Measurements from ENCODE around the gene ARHGAP44.
"Not testable (repeated sequence)": the region's sequence is repeated elsewhere in the genome, so short reads cannot be mapped to it uniquely, and the experiment has no call there.

ARHGAP44 gene

DNA sequence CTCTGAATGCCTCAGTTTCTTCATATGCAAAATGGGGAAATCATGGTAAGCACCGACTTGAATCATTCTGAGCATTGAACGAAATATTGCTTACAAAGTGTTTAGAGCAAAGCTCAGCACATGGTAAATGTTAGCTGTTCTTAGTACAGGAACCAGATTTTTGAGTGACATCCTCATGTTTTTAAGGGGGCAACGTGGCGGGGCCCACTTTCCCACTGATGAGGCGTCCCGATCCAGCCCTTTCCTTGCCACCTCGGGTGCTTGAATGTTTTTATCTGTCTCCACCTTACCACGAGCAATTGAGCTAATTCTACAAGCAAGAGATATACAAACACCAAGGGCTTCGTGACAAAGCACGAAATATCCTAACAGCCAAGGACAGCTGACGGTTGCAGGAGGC is 178.7 kb downstream of the ARHGAP44 start:
- DNase-seq: no peak

DNA sequence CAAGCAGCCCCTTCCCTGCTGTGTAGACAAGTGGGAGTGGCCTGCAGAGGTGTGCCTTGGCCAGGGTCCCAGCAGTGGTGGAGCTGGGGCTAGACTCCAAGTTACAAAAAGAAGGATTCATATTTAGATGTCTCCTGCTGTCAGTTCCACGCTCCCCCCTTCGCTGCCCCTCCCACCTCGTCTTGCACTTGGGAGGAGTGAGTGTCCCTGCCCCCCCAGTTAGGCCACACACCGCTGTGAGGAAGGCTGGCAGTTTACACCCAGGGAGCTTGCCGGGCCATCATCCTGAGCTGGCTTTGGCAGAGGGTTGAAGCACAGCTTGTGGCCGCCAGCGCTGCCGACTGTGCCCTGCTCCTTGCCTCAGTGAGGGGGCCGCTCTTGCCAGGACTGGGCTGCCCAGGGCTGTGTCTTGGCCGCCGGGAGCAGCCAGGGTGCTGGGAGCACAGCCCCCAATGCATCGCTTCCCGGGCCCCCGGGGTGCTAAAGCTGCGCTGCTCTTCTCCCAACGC is 184.3 kb downstream of the ARHGAP44 start:
- DNase-seq: no peak

DNA sequence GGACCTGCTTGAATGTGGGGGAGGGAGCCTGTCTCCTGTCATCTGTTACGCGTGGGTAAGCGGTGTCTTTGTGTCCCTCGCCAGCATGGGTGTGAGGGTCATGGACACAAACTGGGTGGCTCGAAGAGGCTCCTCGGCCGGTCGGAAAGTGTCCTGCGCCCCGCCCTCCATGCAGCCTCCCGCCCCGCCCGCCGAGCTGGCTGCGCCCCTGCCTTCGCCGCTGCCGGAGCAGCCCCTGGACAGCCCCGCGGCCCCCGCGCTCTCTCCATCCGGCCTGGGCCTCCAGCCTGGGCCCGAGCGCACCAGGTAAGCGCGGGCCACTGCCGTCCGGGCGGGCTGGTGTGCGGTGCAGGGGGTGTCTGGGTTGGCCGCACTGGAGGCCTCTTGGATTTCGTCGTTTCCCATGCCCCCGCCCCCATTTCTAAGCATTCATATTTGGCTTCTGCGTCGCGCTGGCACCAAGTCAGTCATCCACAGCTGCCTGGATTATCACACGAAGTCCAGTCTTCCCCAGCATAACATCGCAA is 184.8 kb downstream of the ARHGAP44 start:
- DNase-seq: no peak

DNA sequence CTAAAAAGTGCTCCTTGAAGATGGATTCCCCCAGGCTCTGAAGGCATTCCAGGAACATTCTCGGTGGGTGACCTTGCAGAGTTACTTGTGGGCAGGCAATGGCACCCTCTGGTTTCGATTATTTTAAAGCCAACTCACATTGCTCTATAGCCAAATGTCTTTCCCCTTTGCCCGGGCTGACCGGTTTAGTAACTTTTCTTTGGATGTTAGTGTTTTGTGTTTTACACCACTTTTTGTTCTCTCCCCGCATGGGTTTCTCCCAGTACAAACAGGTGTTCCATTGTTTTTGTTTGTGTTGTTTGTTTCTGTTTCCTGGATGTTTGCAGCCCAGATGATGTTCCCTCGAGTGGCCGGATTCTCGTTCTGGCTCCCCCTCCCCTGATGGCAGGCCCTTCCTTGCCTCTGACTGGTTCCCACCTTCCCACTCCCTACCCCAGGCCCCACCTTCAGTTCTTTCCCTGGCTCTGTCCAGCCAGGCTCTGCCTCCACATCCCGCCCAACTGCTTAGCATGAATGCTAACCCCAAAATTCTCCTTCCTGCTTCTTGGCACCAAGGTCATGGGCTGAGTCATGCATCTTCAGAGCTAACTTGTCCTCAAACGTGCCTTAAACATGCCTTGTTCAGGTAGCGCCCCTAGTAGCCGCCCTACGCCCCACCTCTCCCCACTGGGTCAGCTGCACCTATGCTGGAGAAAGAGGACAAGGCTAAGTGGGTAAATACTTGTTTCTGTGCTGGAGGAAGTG is 187.9 kb downstream of the ARHGAP44 start:
- no peak for DNase-seq

DNA sequence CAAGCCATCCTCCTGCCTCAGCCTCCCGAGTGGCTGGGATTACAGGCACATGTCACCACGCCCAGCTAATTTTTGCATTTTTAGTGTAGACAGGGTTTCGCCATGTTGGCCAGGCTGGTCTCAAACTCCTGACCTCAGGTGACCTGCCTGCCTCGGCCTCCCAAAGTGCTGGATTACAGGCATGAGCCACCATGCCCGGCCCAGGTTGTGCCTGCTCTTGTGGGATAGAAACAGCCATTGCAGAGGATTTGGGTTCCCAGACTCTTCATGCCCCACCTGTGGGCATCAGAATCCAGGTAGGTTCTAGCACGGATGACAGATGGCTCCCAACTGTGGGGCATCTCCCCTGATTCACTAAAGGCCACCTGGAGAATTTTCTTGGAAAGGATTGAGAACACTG is 189.5 kb downstream of the ARHGAP44 start:
- not testable (repeated sequence) for DNase-seq

DNA sequence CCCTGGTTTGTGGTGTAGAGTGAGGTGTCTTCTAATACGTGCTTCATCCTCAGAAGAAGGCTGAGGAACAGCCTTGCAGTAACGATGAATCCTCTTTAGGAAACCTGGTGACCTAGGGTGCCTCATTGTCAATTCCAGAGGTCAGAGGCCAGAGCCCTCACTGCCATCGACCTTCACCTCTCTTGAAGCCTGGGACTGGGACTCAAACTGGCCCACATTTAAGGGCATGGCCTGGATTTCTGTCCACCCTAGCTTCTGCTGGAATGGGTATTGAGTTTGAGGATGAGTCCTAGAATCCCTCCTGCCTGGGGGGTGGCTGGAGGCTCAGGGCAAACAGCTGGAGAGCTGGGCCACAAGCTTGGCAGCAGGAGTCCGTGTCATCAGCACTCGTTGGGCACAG is 189.9 kb downstream of the ARHGAP44 start:
- DNase-seq: no peak

DNA sequence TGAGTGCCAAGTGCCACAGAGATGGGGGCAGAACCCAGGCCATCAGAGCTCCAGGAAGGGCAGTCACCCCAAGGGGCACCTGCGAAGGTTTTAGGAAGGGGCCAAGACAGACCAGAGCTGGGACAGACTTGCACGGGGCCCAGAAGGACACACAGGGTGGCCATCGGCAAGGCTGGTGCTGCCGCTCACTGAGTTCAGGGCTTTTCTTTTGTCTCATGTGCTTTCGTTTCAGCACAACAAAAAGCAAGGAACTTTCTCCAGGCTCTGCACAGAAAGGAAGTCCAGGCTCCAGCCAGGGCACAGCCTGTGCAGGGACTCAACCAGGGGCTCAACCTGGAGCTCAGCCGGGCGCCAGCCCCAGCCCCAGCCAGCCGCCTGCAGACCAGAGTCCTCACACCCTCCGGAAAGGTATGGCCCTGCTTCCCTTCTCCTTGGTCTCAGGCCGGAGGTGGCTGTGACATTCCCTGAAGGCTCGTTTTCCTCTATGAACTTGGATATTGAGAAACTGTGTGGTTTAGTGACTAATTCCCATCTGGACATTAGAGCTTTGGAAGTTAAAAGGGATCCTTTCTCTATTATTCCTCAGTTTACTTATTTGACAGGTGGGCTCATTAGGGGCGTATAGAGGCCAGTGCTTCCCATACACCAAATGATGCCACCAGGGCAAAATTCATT is 190.7 kb downstream of the ARHGAP44 start:
- no peak for DNase-seq

DNA sequence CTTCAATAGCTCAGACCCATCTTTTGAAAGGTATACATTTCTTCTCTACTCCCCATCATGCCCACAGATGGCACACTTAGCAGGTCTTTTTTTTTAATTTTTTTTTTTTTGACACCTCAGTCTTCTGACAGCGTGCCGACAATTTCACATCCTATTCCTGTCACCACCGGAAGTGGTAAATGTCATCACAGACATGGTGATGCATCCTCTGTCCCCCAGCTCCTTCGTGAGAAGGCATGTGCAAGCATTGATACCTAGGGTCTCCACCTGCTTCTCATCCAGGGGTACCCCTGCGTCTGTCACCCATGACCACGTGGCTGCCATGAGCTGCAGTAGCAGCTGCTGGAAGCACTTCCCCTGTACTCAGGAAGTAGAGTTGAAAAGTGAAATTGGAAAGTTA is 192.9 kb downstream of the ARHGAP44 start:
- peak; percentile 19 to 42 for DNase-seq

DNA sequence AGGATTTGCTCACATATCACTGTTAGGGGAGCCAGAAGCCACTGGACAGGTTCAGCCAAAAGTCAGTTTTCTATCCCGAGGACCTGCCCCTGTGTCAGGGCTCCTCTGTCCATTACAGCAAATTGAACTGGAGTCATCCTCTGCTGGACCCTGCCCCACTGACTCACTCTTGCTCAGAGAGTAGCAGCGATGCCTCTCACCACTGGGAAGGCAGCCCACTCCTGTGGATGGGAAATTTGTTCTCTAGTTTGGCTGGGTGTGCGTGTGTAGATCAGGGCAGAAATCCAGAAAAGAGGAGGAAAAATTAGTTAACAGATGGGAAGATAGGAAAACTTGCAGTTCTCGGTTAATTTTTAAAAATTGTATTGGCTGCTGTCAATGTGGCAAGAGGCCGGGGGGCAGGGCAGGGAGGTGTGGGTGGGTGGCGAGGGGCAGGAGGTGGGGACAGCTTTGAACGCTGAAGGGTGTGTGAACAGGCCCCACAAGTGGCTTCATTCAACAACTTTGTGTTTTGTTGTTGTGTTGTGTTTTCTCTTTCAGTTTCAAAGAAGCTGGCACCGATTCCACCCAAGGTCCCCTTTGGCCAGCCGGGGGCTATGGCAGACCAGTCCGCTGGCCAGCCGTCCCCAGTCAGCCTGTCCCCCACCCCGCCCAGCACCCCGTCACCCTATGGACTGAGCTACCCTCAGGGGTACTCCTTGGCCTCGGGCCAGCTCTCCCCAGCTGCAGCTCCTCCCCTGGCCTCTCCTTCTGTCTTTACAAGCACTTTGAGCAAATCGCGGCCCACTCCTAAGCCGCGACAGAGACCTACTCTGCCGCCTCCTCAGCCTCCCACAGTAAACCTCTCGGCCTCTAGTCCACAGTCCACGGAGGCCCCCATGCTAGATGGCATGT is 194.9 kb downstream of the ARHGAP44 start:
- no peak for DNase-seq

DNA sequence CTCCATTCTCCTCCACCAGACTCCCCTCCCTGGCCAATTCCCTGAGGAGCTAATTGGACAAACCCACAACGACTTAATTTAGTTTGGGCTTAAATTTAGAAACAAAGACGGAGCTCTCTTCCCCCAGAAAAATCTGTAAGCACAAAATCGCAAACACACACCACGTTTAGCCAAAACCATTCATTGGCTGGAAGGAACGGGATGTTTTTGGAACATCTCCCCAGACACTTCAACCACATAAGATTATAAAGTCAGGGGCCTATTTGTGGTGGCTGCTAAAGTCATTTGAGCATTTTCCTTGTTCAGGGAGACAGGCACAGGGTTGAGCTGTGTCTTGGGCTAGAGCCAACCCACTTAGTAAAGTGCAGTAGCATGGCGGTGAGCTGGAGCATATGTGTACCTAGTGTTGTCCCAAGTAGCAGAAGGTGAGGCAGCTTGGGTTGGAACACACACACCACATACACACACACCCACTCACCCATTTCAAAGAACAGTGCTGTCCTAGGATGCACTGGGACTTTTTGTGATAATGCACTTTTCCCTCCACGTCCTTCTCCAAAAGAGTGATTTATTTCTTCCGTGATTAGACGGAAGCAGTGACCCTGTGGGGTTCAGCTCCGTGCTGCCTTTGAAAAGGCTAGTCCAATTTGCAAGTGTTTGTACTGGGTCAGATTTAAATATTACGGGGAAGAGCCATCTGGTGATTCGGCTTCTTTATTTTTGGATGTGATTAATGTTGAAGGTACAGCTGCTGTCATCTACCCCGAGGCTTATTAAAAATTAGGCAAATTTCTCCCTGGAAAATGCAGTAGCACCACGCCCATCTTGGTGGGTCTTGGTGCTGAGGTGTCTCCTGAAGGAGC is 196.4 kb downstream of the ARHGAP44 start:
- no peak for DNase-seq

DNA sequence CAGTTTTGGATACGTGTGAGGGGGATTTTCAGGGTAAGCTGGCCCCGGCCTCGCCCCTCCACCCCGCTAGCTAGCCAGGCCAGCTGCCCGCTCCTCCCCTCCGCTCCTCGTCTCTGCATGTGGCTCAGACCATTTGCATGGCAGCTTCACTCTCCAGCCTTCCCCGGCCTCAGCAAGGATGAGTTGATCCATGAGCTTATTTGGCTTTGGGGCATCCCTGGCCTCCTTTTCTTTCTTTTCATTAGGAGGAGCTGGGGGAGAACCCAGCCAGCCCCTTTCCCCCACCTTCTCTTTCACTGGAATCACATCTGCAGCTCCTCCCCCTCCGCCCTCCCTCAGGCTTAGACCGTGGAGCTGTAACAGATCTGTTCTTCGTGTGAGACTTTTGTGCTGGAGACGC is 197.8 kb downstream of the ARHGAP44 start:
- no peak for DNase-seq

DNA sequence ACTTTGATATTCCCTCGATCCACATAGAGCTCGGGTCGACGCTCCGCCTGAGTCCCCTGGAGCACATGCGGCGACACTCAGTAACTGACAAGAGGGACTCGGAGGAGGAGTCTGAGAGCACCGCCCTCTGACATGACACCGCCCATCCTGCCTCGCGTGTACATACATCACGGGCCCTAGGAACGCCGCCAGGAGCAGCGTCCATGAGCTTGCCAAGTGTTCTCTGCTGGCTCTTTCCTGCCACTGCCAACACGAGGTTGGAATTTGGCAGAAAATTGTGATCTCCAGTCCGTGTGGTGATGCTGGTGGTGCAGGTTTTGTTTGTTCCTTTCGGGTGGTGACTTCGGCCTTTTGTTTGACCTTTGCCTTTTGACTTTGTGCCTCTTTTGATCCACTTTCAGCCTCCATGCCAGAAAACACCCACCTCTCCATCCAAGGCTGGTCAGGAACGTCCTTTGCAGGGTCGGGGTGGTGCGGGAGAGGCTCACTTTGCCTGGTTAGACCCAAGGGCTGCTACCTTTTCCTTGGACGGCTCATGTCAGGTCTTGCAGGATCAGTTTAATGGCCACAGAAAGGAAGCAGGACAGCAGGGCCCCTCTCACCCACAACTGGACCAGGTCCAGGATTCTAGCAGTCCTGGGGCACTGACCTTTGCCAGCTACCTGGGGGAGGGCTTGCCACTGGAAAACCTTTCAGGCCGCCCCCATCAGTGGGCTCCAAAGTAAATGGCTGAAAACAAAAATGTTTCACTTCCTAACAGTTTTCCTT is 200.9 kb downstream of the ARHGAP44 start:
- DNase-seq: no peak

DNA sequence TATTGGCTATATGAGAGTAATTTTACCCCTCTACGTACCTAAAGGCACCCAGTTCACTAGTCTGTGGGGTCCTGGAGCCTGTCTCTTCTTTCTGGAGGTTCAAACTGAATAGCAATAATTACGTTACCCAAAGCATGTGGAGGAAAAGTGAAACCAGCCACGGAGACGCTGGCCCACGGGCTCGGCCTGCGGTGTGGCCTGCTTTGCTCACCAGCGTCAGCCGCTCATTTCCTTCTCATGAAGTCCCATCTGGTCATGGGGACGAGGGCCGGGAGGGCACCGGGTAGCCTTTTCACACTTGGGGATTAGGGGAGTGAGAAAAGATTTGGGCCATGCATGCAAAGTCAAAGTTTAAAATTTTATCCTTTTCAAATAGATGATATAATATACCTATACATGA is 201.6 kb downstream of the ARHGAP44 start:
- DNase-seq: no peak

DNA sequence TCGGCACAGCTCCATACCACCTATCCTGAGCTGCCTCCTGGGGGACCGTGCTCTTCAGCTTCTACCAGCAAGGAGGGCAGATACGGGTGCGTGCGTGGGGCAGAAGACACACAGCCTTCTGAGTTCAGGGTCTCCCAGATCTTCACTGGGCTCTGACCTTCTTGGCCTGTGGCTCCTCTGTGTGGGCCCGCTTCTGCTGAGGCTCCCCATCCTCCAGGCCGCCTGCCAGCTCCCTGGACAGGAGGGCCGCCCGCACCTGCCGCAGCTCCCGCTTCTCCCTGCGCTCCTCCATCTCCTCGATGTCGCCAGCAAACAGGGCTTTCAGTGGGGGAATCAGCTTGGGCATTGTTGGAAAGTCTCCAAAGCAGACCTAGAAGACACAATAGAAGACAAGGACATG is 203.4 kb downstream of the ARHGAP44 start:
- DNase-seq: no peak

DNA sequence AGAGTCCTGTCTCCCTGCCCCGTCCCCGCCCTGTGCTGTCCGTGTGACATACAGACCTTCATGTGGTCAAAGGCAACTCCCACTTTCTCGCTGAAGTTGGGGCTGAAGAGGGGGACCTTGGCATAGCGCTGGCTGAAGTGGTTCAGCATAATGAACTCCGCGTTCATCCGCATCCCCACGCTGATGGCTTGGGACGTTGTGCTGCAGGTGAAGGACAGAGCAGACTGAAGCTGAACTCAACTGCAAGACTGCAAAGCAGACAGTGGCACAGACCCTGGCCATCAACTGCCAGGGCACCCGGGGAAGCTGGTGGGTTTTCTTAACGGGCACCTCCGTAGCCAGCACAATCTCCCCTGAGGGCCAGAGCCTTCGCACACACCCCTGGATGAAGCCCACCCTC is 204.3 kb downstream of the ARHGAP44 start:
- no peak for DNase-seq

DNA sequence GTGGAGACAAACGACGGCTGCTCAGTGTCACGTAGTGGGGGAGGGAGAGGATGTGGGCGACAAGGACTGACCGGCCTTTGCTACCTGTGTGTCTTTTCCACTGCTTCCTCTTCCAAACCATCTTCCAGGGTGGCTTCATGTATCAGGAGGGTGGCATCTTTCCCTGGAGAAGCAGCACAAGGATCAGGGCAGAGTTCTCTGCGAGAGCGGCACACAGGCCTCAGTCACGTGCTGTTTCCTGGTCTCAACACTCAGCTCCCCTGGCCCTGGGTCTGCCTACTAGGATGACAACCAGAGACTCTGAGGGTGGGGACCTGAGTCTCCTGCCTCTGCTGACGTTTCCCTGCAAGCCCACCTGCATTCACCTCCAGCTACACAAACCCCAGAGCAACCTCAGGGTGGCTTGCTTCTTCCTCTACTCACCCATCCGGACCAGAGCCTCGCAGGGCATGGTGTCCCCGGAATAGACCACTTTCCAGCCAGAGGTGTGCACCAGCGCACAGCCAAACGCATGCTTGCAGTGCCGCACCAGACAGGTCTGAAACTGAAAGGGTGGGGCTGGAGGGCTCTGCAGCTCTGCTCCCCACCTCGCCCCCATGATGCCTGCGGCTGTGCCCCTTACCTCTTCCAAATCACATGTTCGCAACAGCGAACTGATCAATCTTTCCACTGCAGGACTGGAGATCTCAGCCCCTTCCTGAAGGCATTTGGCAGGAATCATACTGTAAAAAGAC is 205.2 kb downstream of the ARHGAP44 start:
- DNase-seq: no peak

DNA sequence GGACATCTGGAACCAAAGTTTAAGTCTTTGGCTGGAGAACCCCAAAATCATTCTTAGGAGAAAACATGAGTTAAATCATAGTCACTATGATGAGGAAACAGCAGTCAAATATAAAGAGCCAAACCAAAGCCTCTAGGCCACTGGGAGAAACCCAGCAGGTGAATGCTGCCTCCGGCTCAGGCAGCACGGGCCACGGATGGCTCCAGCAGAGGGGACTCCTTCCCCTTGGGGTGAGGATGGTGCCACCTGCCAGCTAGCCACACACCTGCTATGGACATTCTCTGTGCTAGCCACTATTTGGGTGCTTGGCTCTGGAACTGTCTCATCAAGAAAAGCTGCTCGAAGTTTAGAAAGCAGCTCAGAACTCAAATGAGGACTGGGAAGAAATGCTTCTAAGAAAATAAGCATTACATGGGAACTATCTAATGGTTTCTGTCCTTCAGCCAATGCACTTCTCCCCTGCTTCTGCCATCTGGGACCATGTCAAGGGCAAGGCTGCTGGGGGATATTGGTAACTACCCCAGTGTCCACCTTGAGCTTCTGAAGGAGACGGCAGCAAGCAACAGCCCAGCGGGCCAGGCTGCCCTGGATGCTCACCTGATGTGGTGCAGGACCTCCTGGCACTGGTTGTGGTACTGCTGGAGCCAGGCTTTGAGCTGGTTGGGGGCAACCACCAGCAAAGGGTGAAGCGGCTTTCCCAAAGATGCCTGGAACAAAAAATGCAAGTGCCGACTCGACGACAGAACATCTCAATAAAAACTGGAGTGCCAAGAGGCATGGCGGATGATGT is 206.0 kb downstream of the ARHGAP44 start:
- DNase-seq: no peak

DNA sequence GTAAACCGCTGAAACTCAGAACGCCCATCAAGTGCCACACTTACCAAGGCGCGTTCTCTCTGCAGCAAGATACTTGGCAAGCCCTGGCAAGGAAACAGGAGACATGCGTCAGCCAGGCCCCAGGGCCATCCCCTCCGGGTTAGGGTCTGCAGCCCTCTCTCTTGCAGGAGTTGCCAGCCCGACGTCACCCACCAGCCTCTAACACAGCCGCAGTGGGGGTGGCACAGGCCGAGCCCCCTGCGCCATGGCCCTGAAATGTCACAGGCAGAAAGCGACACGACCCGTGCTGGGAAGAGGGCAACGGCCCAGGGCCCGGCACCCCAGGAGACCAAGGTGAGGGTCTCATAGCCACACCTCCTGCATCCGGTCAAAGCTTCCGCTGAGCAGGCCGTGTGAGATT is 206.6 kb downstream of the ARHGAP44 start:
- DNase-seq: no peak

DNA sequence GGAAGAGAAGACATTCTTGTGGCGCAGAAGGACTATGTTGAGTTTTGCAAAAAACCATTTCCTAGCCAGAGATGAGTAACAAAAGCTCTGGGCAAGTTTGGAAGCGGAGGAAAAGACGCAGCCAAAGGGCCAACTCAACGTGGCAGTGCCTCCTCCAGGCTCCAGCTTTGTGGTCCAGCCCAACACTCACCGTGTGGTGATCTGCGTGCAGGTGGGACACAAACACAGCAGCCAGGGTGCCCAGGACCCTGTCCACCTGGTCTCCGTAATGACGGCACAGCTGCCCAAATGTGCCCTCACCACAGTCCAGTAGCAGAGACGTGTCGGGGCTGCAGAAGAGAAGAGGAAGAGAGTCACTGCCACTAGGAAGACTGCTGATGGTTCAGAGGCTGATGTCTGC is 207.1 kb downstream of the ARHGAP44 start:
- DNase-seq: no peak

DNA sequence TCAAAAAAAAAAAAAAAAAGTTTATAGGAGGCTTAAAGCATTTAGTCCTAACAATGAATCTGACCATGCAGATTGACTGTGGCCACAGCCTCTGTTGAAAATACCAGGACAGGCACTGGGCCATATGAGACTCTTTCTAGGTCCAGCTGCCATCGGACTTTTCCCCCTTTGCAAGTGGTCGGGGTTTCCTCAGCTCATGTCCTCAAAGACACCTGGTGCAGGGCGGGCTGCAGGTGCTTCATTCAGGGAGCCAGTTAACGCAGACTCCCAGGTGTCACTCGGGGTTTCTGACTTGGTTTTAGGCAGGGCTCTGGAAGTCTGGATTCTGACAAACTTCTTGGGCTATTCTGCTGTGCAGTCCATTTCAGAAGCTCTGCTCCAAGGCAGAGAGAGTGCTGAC is 207.6 kb downstream of the ARHGAP44 start:
- no peak for DNase-seq

Data from CD4-positive, alpha-beta T cell treated with Interleukin-1 beta for 1 hour (primary cell).